ENCODE results near the gene SUN2. TPM values are rescaled to one million over a fixed set of nuclear protein-coding genes. Genes with fewer than 3 reads are reported as not detected.

Gene SUN2
- total and polyA plus RNA-seq, 9 donors, result 21.2 to 311 (median 181) TPM

GRCh38 chr22:38758276-38758945 is 2.6 kb upstream of the SUN2 start:
- 85% methylated on average over 16 of the region's 16 CpGs for WGBS, 3 donors
- DNase-seq, result no peak
- H3K36me3 ChIP-seq, result no peaks in the 10 kb centered on the region
- H3K27ac ChIP-seq, result no peak overlapping the region
- no peaks in the 10 kb centered on the region for H3K9me3 ChIP-seq
- TF ChIP-seq POLR2A (IDR thresholded peaks at IDR 0.05) (no peak), CTCF (IDR thresholded peaks at IDR 0.05) (no peak), EP300 (IDR thresholded peaks at IDR 0.05) (no peak)
- H3K4me1 ChIP-seq (ENCODE audit: insufficient read depth), result no peaks in the 10 kb centered on the region
- H3K27me3 ChIP-seq, result no peaks in the 10 kb centered on the region
- intact Hi-C loops (cut with DNase I), result loop anchor here in 1 of 4 donors (2.0 kb wide), 1 partner anchor 18 kb away; no protein-coding TSS in a partner anchor
- H3K4me3 ChIP-seq, result no peak overlapping the region

- H3K9me3 ChIP-seq, result no peaks in the 10 kb centered on the region
- no peaks in the 10 kb centered on the region for H3K27me3 ChIP-seq
- intact Hi-C loops (cut with DNase I), result no loop called here
- no peak for TF ChIP-seq EP300 (IDR thresholded peaks at IDR 0.05)
- TF ChIP-seq CTCF (IDR thresholded peaks at IDR 0.05), result no peak
- TF ChIP-seq POLR2A (IDR thresholded peaks at IDR 0.05), result no peak
- DNase-seq, result no peak
- H3K4me1 ChIP-seq (ENCODE audit: insufficient read depth), result no peaks in the 10 kb centered on the region
- no peaks in the 10 kb centered on the region for H3K36me3 ChIP-seq
- WGBS, 3 donors, result 77 to 80% (median 79%) methylated on average over 4 of the region's 4 CpGs
- H3K27ac ChIP-seq, result no peak overlapping the region
- no peak overlapping the region for H3K4me3 ChIP-seq
Measured at GRCh38 chr22:38757464-38757757, 1.6 kb upstream of the SUN2 start.

GRCh38 chr22:38756711-38757463 is 1.1 kb upstream of the SUN2 start:
- TF ChIP-seq POLR2A (IDR thresholded peaks at IDR 0.05) (no peak), CTCF (IDR thresholded peaks at IDR 0.05) (no peak), EP300 (IDR thresholded peaks at IDR 0.05) (no peak)
- no peaks in the 10 kb centered on the region for H3K4me1 ChIP-seq (ENCODE audit: insufficient read depth)
- no peaks in the 10 kb centered on the region for H3K27me3 ChIP-seq
- WGBS, 3 donors, result 70 to 75% (median 72%) methylated on average over 17 of the region's 17 CpGs
- DNase-seq, result no peak
- H3K36me3 ChIP-seq, result no peaks in the 10 kb centered on the region
- no peaks in the 10 kb centered on the region for H3K9me3 ChIP-seq
- intact Hi-C loops (cut with DNase I), result no loop called here
- H3K4me3 ChIP-seq, result no peak overlapping the region
- H3K27ac ChIP-seq, result peak overlapping the region in 1 of 2 donors; percentile 94

DNA sequence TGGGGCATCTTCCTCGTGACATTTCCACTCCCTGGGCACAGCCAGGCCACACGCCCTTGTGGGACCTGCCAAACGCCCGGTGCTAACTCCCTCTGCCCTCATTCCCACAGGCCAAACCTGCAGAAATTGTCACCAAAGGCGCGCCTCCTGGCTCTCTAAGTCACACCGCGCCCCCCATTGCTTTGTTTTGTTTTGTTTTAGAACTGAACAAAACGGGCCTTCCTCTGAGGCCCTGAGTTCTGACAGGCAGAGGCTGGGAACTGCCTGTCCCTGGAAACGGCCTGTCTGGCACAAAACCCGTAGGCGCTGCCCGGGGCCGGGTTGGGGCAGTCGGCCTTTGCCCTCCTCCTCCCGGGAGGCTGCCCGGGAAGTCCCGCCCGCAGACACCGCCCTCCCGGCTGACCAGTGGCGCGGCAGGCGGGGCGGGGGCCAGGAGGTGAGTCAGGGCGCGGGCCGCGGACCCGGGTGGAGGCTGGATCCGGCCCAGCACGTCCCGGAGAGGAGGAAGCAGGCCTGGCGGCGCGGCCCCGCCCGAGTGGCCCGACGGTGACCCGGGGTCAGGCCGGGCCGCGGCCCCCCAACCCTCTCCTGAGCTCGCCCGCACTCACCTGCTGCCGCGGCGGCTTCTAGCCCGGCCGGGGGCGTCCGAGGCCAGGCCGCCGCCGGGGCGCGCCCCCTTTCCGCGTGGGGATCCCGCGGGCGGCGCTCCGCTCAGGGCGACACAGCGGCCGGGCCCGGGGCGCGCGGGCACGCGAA is 465 bp downstream of the SUN2 start:
- 0% methylated on average over 37 to 74 of the region's 74 CpGs for WGBS, 3 donors
- Histone ChIP-seq H3K36me3 (no peaks in the 10 kb centered on the region), H3K27ac (peak overlapping the region; percentile 81 to 94), H3K4me3 (peak overlapping the region; percentile 69), H3K27me3 (no peaks in the 10 kb centered on the region), H3K4me1 (ENCODE audit: insufficient read depth) (no peaks in the 10 kb centered on the region), H3K9me3 (no peaks in the 10 kb centered on the region)
- intact Hi-C loops (cut with DNase I), result no loop called here
- DNase-seq, result peak; percentile 86 to 94 (median 90)
- TF ChIP-seq EP300 (IDR thresholded peaks at IDR 0.05) (peak; percentile 60), POLR2A (IDR thresholded peaks at IDR 0.05) (no peak), CTCF (IDR thresholded peaks at IDR 0.05) (peak in 1 of 3 donors; percentile 35)
